SU-DHL-6 (cell line): ENCODE data around the gene CHRNA7.

ENCODE experiments used
- EZH2phosphoT487 ChIP-seq: fragments of 200-600 bp; sonication (generic), shearing (Covaris generic); conservative IDR thresholded peaks from 2 replicates; pipeline ENCODE4 v1.6.1; 2018; ENCODE audit warnings: mild to moderate bottlenecking, antibody characterized with exemption, low read length, moderate library complexity, mixed read lengths
- TF ChIP-seq, protein P1 (sequence below): fragments of 200-600 bp; sonication (generic); IDR thresholded peaks from one replicate; pipeline ENCODE4 v1.5.1; 2017; ENCODE audit warnings: antibody characterized with exemption, mild to moderate bottlenecking, low read length, moderate library complexity; ENCODE audit not compliant: insufficient read depth, poor library complexity, severe bottlenecking

DNA sequence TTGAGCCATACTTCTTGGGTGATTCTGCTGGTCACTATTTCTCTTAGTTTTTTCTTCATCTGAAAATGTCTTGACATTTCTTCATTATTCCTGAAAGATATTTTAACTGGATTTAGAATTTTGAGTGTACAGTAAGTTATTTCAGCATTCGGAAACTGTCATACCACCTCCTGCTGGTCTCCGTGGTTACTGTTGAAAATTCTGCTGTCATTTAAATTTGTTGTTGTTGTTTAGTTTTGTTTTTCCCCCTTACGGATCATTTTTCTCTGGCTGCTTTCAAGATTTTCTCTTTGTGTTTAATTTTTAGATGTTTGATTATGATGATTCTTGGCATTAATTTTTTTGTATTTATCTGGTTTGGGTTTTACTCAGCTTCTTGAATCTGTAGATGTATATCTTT is 100.5 kb downstream of the CHRNA7 start:
- TF ChIP-seq, protein P1, sequence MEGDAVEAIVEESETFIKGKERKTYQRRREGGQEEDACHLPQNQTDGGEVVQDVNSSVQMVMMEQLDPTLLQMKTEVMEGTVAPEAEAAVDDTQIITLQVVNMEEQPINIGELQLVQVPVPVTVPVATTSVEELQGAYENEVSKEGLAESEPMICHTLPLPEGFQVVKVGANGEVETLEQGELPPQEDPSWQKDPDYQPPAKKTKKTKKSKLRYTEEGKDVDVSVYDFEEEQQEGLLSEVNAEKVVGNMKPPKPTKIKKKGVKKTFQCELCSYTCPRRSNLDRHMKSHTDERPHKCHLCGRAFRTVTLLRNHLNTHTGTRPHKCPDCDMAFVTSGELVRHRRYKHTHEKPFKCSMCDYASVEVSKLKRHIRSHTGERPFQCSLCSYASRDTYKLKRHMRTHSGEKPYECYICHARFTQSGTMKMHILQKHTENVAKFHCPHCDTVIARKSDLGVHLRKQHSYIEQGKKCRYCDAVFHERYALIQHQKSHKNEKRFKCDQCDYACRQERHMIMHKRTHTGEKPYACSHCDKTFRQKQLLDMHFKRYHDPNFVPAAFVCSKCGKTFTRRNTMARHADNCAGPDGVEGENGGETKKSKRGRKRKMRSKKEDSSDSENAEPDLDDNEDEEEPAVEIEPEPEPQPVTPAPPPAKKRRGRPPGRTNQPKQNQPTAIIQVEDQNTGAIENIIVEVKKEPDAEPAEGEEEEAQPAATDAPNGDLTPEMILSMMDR: no peak
- TF ChIP-seq EZH2phosphoT487: no peak
